Middle frontal gyrus (tissue), 1 donor: ENCODE measurements around the gene IGSF23.
"Not testable (repeated sequence)": the region's sequence is repeated elsewhere in the genome, so short reads cannot be mapped to it uniquely, and the experiment has no call there.

Experiments used
- DNase-seq: peaks from one replicate; pipeline ENCODE4 v3.0.0-alpha.2; 2015; ENCODE audit warnings: low spot score; ENCODE audit errors: extremely low spot score

Gene IGSF23

GRCh38 chr19:44611812-44612295 lies 1.5 kb upstream of the IGSF23 start:
- no peak for DNase-seq

- DNase-seq: no peak
These were observed 950 bp downstream of the IGSF23 start for GRCh38 chr19:44614313-44614712.

GRCh38 chr19:44615863-44616247 lies 2.5 kb downstream of the IGSF23 start:
- no peak for DNase-seq

- no peak for DNase-seq
These were observed 3.9 kb downstream of the IGSF23 start for GRCh38 chr19:44617110-44617880.

- DNase-seq: no peak
These were observed 5.4 kb downstream of the IGSF23 start for GRCh38 chr19:44618640-44619357.

- no peak for DNase-seq
These were observed 7.3 kb downstream of the IGSF23 start for GRCh38 chr19:44620667-44621066.

- DNase-seq: no peak
These were observed 8.0 kb downstream of the IGSF23 start for GRCh38 chr19:44621367-44621766.

- DNase-seq: no peak
These were observed 9.7 kb downstream of the IGSF23 start for GRCh38 chr19:44623080-44623479.

- DNase-seq: no peak
These were observed 10.3 kb downstream of the IGSF23 start for GRCh38 chr19:44623626-44624025.

- DNase-seq: no peak
These were observed 11.5 kb downstream of the IGSF23 start for GRCh38 chr19:44624840-44625354.

GRCh38 chr19:44625637-44626036 lies 12.3 kb downstream of the IGSF23 start:
- not testable (repeated sequence) for DNase-seq

- DNase-seq: no peak
These were observed 12.8 kb downstream of the IGSF23 start for GRCh38 chr19:44626048-44626624.

- DNase-seq: no peak
These were observed 14.3 kb downstream of the IGSF23 start for GRCh38 chr19:44627631-44628030.

GRCh38 chr19:44628793-44629192 lies 15.4 kb downstream of the IGSF23 start:
- no peak for DNase-seq

GRCh38 chr19:44631611-44632010 lies 18.2 kb downstream of the IGSF23 start:
- not testable (repeated sequence) for DNase-seq

GRCh38 chr19:44634058-44634457 lies 20.7 kb downstream of the IGSF23 start:
- DNase-seq: not testable (repeated sequence)

GRCh38 chr19:44634785-44635184 lies 21.4 kb downstream of the IGSF23 start:
- DNase-seq: no peak

GRCh38 chr19:44635581-44636438 lies 22.4 kb downstream of the IGSF23 start:
- no peak for DNase-seq

GRCh38 chr19:44636439-44637389 lies 23.4 kb downstream of the IGSF23 start:
- no peak for DNase-seq

GRCh38 chr19:44637390-44637764 lies 24.0 kb downstream of the IGSF23 start:
- DNase-seq: no peak
